Measurements from ENCODE around the gene MED13.

MED13 gene

GRCh38 chr17:62105861-62106260 lies 40.8 kb upstream of the MED13 start:
- no peak overlapping the region for H3K4me3 ChIP-seq (ENCODE audit: low read depth, low read length)
- no peak for TF ChIP-seq CTCF (IDR thresholded peaks at IDR 0.05; ENCODE audit: control insufficient read depth, extremely low read depth, insufficient read depth)
- DNase-seq (ENCODE audit: low read depth), result no peak

DNA sequence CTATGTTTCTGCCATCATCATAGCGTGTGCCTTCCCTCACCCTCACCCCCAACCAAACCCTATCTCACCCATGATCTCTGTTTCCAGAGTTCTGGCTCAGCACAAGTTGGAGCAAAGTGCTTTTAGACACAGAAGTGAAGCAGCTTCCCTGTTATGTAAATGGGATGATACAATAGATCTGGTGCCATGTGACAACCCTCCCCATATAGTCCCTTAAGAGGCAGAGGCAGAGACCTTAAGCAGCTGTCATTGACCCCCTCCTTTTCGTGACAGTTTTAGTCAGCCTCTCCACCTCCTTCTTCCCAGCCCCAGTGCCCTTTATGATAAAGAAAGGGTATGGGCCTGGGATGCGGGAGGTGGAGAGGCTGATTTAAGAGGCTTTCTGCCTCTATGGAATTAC lies 40.3 kb upstream of the MED13 start:
- DNase-seq (ENCODE audit: low read depth), result no peak
- no peak overlapping the region for H3K4me3 ChIP-seq (ENCODE audit: low read depth, low read length)
- no peak for TF ChIP-seq CTCF (IDR thresholded peaks at IDR 0.05; ENCODE audit: control insufficient read depth, extremely low read depth, insufficient read depth)

GRCh38 chr17:62101515-62101914 lies 36.4 kb upstream of the MED13 start:
- DNase-seq (ENCODE audit: low read depth), result no peak
- H3K4me3 ChIP-seq (ENCODE audit: low read depth, low read length), result no peak overlapping the region
- TF ChIP-seq CTCF (IDR thresholded peaks at IDR 0.05; ENCODE audit: control insufficient read depth, extremely low read depth, insufficient read depth), result no peak

GRCh38 chr17:62101090-62101489 lies 36.0 kb upstream of the MED13 start:
- no peak for TF ChIP-seq CTCF (IDR thresholded peaks at IDR 0.05; ENCODE audit: control insufficient read depth, extremely low read depth, insufficient read depth)
- no peak for DNase-seq (ENCODE audit: low read depth)
- H3K4me3 ChIP-seq (ENCODE audit: low read depth, low read length), result no peak overlapping the region

- no peak for TF ChIP-seq CTCF (IDR thresholded peaks at IDR 0.05; ENCODE audit: control insufficient read depth, extremely low read depth, insufficient read depth)
- no peak for DNase-seq (ENCODE audit: low read depth)
- H3K4me3 ChIP-seq (ENCODE audit: low read depth, low read length), result no peak overlapping the region
Measured at GRCh38 chr17:62100055-62100454, 35.0 kb upstream of the MED13 start.

- no peak overlapping the region for H3K4me3 ChIP-seq (ENCODE audit: low read depth, low read length)
- DNase-seq (ENCODE audit: low read depth), result no peak
- no peak for TF ChIP-seq CTCF (IDR thresholded peaks at IDR 0.05; ENCODE audit: control insufficient read depth, extremely low read depth, insufficient read depth)
Measured at GRCh38 chr17:62099532-62099931, 34.5 kb upstream of the MED13 start.

DNA sequence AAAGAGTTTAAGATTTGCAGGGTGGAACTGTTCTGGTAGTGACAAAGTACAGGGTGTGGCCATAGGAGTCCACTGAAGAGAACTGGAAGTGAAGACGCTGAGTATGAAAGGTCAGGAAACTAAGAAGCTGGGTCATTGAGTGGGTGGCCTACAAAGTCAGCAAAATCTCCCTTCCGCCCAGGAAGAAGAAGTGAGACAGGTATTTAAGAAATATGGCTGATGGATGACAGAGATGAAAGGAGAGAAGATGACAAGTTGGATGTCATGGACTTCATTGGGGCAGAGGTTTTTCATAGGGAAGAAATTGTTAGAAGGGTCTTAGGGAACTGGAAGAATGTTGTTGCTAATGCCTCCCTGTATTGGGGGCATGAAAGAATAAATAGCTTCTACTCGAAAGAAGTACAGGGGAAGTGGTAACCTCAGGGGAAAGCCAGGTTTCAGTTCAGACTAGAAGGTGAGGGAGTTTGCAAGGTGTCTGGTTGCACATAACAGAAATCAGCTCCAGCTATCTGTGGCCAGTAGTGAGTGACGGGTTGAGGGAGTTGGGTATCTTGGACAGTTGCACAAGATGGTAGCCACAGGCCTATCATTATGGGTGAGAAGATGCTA lies 33.6 kb upstream of the MED13 start:
- H3K4me3 ChIP-seq (ENCODE audit: low read depth, low read length), result no peak overlapping the region
- DNase-seq (ENCODE audit: low read depth), result no peak
- no peak for TF ChIP-seq CTCF (IDR thresholded peaks at IDR 0.05; ENCODE audit: control insufficient read depth, extremely low read depth, insufficient read depth)
